Karpas-422 (cell line): ENCODE measurements around the gene DCD. TPM values are rescaled to one million over a fixed set of nuclear protein-coding genes. Genes with fewer than 3 reads are reported as not detected.

Experiments
- DNase-seq: peaks from one replicate; pipeline ENCODE4 v3.0.0-alpha.2; 2015
- H2AFZ ChIP-seq: fragments of 200-600 bp; sonication (generic); 2 replicates; pipeline ENCODE4 v1.6.1; 2014; ENCODE audit warnings: antibody characterized with exemption, low read length, mixed read lengths
- H3K27ac ChIP-seq: fragments of 200-600 bp; sonication (generic); 2 replicates; pipeline ENCODE4 v1.5.1; 2014; ENCODE audit warnings: mild to moderate bottlenecking, low read length, moderate library complexity
- H3K27me3 ChIP-seq: fragments of 200-600 bp; sonication (generic); 2 replicates; pipeline ENCODE4 v1.6.1; 2014; ENCODE audit warnings: low read length, mixed read lengths
- H3K36me3 ChIP-seq: fragments of 200-600 bp; sonication (generic); 2 replicates; pipeline ENCODE4 v1.6.1; 2014; ENCODE audit warnings: low read length, mixed read lengths; ENCODE audit not compliant: insufficient read depth
- H3K4me1 ChIP-seq: fragments of 200-600 bp; sonication (generic); 2 replicates; pipeline ENCODE4 v1.6.1; 2014; ENCODE audit warnings: mild to moderate bottlenecking, low read length, mixed read lengths
- H3K4me2 ChIP-seq: fragments of 200-600 bp; sonication (generic); 2 replicates; pipeline ENCODE4 v1.6.1; 2014; ENCODE audit warnings: low read length, low read depth, mild to moderate bottlenecking; ENCODE audit not compliant: poor library complexity, severe bottlenecking
- H3K4me3 ChIP-seq: fragments of 200-600 bp; sonication (generic); 2 replicates; pipeline ENCODE4 v1.5.1; 2014; ENCODE audit warnings: mild to moderate bottlenecking, antibody characterized with exemption, low read length, mixed read lengths
- H3K79me2 ChIP-seq: fragments of 200-600 bp; sonication (generic); 2 replicates; pipeline ENCODE4 v1.6.1; 2014; ENCODE audit warnings: mild to moderate bottlenecking, low read length, mixed read lengths
- H3K9ac ChIP-seq: fragments of 200-600 bp; sonication (generic); 2 replicates; pipeline ENCODE4 v1.6.0; 2014; ENCODE audit warnings: low read length
- H3K9me2 ChIP-seq: fragments of 200-600 bp; sonication (generic), shearing (Covaris generic); replicated peaks from 2 replicates; pipeline ENCODE4 v1.6.0; 2014; ENCODE audit warnings: mild to moderate bottlenecking, low read length, moderate library complexity; ENCODE audit not compliant: insufficient read depth
- H3K9me3 ChIP-seq: fragments of 300-700, 200-600 bp; sonication (generic); 2 replicates; pipeline ENCODE4 v1.6.1; 2014; ENCODE audit warnings: low read length, mixed read lengths
- H4K20me1 ChIP-seq: fragments of 200-600 bp; sonication (generic); 2 replicates; pipeline ENCODE4 v1.6.1; 2014; ENCODE audit warnings: mild to moderate bottlenecking, antibody characterized with exemption, low read length, low read depth; ENCODE audit not compliant: insufficient read depth
- total RNA-seq: library from RNA; depleted of rRNA; stranded (reverse); fragments of >200 nt; shearing (Covaris generic); gene quantifications from 2 replicates; pipeline ENCODE4 v1.2.3, GENCODE V29; 2014; ENCODE audit warnings: low replicate concordance; rRNA removed

The DCD gene, protein sequence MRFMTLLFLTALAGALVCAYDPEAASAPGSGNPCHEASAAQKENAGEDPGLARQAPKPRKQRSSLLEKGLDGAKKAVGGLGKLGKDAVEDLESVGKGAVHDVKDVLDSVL
- total RNA-seq: not detected in 2 replicates

- no peaks in the 10 kb centered on the region for H3K4me1 ChIP-seq
- no peak within 1 kb of the TSS for H3K4me3 ChIP-seq
- no peaks in the 10 kb centered on the region for H3K27me3 ChIP-seq
- no peaks in the 10 kb centered on the region for H3K9me2 ChIP-seq
- no peaks in the 10 kb centered on the region for H3K79me2 ChIP-seq
- DNase-seq: no peak
- H2AFZ ChIP-seq: no peak within 1 kb of the TSS
- no peaks in the 10 kb centered on the region for H4K20me1 ChIP-seq
- H3K27ac ChIP-seq: no peak within 1 kb of the TSS
- H3K9me3 ChIP-seq: no peaks in the 10 kb centered on the region
- H3K4me2 ChIP-seq: no peak within 1 kb of the TSS
- H3K9ac ChIP-seq: no peak within 1 kb of the TSS
- H3K36me3 ChIP-seq: no peaks in the 10 kb centered on the region
These were observed at the start of gene DCD for GRCh38 chr12:54648265-54648664. Gene DCD, minus strand, starts transcription at chr12:54648365. Its CDS starts 62 bp downstream, at chr12:54648303.

DNA sequence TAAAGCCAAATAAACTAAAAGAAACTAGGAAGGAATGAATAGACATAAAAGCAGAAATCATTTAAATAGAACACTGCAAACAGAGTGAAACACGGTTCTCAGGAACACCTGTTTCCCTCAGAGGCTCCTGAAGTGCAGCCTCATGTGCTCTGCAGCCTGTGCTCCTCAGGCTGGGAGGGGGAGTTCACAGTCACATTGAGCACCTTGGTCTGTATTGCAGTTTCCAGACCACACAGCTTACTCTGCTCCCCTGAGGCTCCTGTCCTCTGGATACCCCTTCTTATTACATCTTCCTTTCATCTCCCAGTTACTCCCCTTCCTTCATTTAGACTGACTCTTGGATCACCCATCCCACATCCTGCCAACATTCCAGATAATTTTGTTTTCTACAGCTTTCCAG lies 49.7 kb upstream of the DCD start:
- Histone ChIP-seq H3K4me2 (no peak overlapping the region), H3K9me2 (no peaks in the 10 kb centered on the region), H3K27me3 (no peaks in the 10 kb centered on the region), H4K20me1 (no peaks in the 10 kb centered on the region), H3K4me3 (no peak overlapping the region), H3K79me2 (no peaks in the 10 kb centered on the region), H3K9ac (no peak overlapping the region), H2AFZ (no peak overlapping the region), H3K4me1 (no peaks in the 10 kb centered on the region), H3K9me3 (no peaks in the 10 kb centered on the region), H3K27ac (no peak overlapping the region), H3K36me3 (no peaks in the 10 kb centered on the region)
- DNase-seq: no peak

DNA sequence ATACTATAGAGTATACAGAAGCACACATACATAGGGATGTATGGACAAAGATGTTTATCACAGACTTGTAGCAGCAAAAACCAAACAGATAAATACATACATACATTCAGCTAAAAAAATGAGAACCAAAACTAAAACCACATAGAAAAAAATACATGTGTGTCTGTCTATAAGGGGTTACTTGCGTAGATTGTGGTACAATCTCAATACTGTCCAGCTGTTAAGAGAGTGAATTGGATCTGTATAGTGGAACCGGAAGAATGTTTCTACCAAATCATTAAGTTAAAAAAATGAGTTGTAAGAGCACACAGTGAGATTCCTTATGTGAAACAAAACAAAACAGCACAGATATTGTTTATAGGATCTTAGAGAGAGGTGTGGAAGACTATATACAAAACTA lies 44.2 kb upstream of the DCD start:
- H3K4me2 ChIP-seq: no peak overlapping the region
- H2AFZ ChIP-seq: no peak overlapping the region
- H3K4me1 ChIP-seq: no peaks in the 10 kb centered on the region
- H3K4me3 ChIP-seq: no peak overlapping the region
- no peaks in the 10 kb centered on the region for H3K9me3 ChIP-seq
- no peaks in the 10 kb centered on the region for H3K27me3 ChIP-seq
- no peaks in the 10 kb centered on the region for H3K79me2 ChIP-seq
- no peaks in the 10 kb centered on the region for H3K36me3 ChIP-seq
- H3K27ac ChIP-seq: no peak overlapping the region
- no peaks in the 10 kb centered on the region for H4K20me1 ChIP-seq
- H3K9me2 ChIP-seq: no peaks in the 10 kb centered on the region
- no peak overlapping the region for H3K9ac ChIP-seq
- no peak for DNase-seq

GRCh38 chr12:54689984-54690383 lies 41.8 kb upstream of the DCD start:
- Histone ChIP-seq H2AFZ (no peak overlapping the region), H3K9ac (no peak overlapping the region), H3K9me2 (no peaks in the 10 kb centered on the region), H3K4me1 (no peaks in the 10 kb centered on the region), H3K36me3 (no peaks in the 10 kb centered on the region), H3K4me3 (no peak overlapping the region), H3K79me2 (no peaks in the 10 kb centered on the region), H4K20me1 (no peaks in the 10 kb centered on the region), H3K27me3 (no peaks in the 10 kb centered on the region), H3K27ac (no peak overlapping the region), H3K9me3 (no peaks in the 10 kb centered on the region), H3K4me2 (no peak overlapping the region)
- DNase-seq: peak; percentile 44

GRCh38 chr12:54689034-54689372 lies 40.8 kb upstream of the DCD start:
- H3K9me3 ChIP-seq: no peaks in the 10 kb centered on the region
- H3K9me2 ChIP-seq: no peaks in the 10 kb centered on the region
- no peak overlapping the region for H2AFZ ChIP-seq
- no peak overlapping the region for H3K4me3 ChIP-seq
- no peak overlapping the region for H3K4me2 ChIP-seq
- H3K36me3 ChIP-seq: no peaks in the 10 kb centered on the region
- no peak overlapping the region for H3K9ac ChIP-seq
- no peak overlapping the region for H3K27ac ChIP-seq
- no peaks in the 10 kb centered on the region for H3K4me1 ChIP-seq
- no peaks in the 10 kb centered on the region for H3K79me2 ChIP-seq
- H4K20me1 ChIP-seq: no peaks in the 10 kb centered on the region
- DNase-seq: no peak
- H3K27me3 ChIP-seq: no peaks in the 10 kb centered on the region; the same call in 1 of the 2 replicates

DNA sequence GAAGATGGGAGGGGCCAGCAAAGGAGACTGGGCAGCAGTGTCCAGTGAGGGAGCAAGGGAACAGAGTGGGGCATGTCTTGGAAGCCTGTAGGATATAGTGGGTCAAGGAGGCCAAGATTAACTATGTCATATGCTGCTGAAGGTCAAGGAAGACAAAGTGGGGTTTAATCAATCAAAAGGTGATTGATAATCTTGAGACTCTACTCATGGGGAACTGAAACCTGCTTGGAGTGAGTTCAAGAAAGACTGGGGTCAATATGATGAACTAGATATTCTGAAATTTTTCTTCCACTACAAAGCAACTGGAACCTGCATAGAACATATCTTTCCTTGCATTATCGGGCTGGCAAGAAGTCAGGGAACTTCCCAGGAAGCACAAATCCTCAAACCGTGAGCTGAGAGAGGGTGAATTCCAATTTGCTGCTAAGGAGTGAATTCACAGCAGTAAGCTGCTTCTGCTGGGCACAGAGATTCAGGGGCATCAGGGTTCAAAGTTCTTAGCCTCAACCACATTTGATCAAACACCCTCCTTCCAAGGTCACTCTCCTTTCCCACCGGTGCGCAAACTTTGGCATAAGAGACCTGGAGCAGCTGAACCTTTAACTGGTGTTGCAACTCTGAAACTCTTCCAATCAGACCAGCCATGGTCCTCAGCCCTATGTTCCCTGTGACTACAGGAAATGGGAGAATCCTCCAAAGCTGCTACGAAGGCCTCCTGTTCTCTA lies 40.3 kb upstream of the DCD start:
- H3K27ac ChIP-seq: no peak overlapping the region
- no peak overlapping the region for H3K4me2 ChIP-seq
- H3K79me2 ChIP-seq: no peaks in the 10 kb centered on the region
- no peak overlapping the region for H3K9ac ChIP-seq
- H3K4me3 ChIP-seq: no peak overlapping the region
- H3K9me3 ChIP-seq: no peaks in the 10 kb centered on the region
- H3K4me1 ChIP-seq: no peaks in the 10 kb centered on the region
- no peaks in the 10 kb centered on the region for H4K20me1 ChIP-seq
- H3K27me3 ChIP-seq: no peaks in the 10 kb centered on the region; the same call in 1 of the 2 replicates
- no peak overlapping the region for H2AFZ ChIP-seq
- H3K9me2 ChIP-seq: no peaks in the 10 kb centered on the region
- H3K36me3 ChIP-seq: no peaks in the 10 kb centered on the region
- no peak for DNase-seq

GRCh38 chr12:54684636-54685630 lies 36.8 kb upstream of the DCD start:
- DNase-seq: no peak
- H3K9ac ChIP-seq: no peak overlapping the region
- no peaks in the 10 kb centered on the region for H3K4me1 ChIP-seq
- H3K79me2 ChIP-seq: no peaks in the 10 kb centered on the region
- no peaks in the 10 kb centered on the region; the same call in 1 of the 2 replicates for H3K27me3 ChIP-seq
- H3K4me2 ChIP-seq: no peak overlapping the region
- H3K9me3 ChIP-seq: no peaks in the 10 kb centered on the region
- no peaks in the 10 kb centered on the region for H4K20me1 ChIP-seq
- H2AFZ ChIP-seq: no peak overlapping the region
- no peaks in the 10 kb centered on the region for H3K36me3 ChIP-seq
- no peak overlapping the region for H3K4me3 ChIP-seq
- H3K9me2 ChIP-seq: no peaks in the 10 kb centered on the region
- H3K27ac ChIP-seq: no peak overlapping the region

DNA sequence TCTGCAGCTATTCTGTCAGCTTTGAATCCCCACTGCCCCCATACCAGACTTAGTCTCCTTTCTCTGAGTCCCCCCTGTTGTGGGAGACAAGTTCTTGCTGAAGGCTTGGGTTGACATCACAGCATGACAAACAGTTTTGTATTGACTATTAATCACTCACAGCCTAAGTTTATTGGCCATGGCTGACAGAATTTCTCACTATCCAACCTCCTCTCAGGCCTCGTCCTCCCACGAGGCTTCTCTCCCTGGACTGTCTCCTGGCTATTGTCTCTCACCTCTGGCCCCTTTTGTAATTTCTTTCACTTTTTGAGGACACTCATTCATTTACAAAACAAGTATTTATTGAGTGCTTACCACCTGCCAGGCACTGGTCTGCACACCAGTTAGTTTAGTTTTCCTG lies 35.2 kb upstream of the DCD start:
- no peaks in the 10 kb centered on the region for H3K9me3 ChIP-seq
- no peaks in the 10 kb centered on the region for H3K9me2 ChIP-seq
- H3K4me1 ChIP-seq: no peaks in the 10 kb centered on the region

More for the DNA sequence above, 35.2 kb upstream of the DCD start:
- no peaks in the 10 kb centered on the region for H3K79me2 ChIP-seq
- H3K36me3 ChIP-seq: no peaks in the 10 kb centered on the region
- no peak overlapping the region for H3K27ac ChIP-seq
- DNase-seq: no peak
- no peak overlapping the region for H2AFZ ChIP-seq
- no peaks in the 10 kb centered on the region; the same call in 1 of the 2 replicates for H3K27me3 ChIP-seq
- no peaks in the 10 kb centered on the region for H4K20me1 ChIP-seq
- H3K4me2 ChIP-seq: no peak overlapping the region
- H3K9ac ChIP-seq: no peak overlapping the region
- no peak overlapping the region for H3K4me3 ChIP-seq
